Activated T-helper 1 cell treated with anti-CD3 and anti-CD28 coated beads, Interleukin-2, amount 50 U/mL, for 16 hours (primary cell): ENCODE results near the gene DDX5.

Experiments
- DNase-seq, 2 donors: peaks; one replicate each; pipeline ENCODE4 v3.0.0-alpha.2; 2020; ENCODE audit warnings: low read depth in 1 of 2, low spot score in 1 of 2

DDX5 gene

DNA sequence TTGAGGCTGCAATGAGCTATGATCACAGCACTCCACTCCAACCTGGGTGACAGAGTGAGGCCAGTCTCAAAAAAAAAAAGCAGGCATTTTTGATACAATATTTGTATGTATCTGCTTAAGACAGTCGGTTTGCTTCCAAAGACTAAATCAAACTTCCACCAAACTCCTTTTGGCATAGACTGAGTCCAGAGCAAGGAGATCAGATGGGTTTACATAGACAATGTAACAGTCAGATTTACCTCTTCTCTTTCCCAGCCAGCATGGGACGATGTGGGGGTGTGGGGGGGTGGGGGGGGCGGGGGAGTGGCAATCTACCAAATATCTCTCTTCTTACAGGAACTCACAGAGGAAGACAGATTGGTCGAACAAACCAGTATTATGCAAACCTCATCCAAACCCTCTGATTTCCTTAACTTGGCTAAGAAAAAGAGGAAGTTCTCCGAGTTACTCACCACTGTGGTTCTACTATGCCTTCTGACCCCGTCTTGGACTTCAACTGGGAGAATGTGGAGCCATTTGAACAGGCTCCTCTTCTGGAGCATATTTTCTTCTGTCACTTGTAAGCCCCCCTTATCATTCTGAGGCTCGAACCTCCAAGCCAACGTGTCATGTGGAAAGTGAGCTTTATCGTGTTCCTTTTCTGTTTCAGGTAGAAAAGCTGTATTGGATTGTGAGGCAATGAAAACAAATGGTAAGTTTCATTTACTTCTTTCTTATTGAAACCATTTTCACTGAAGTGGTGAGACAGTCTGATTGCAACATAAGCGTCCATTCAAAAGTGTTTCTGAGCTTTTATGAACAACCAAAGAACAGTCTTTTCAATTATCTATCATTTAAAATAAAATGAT lies 57.2 kb downstream of the DDX5 start, which contains the start of gene MILR1:
MILR1 (plus strand) TSS at position 451 of the 848 bp plus-strand sequence; CDS start at position 505, 54 bp downstream.
- no peak for DNase-seq
